ENCODE measurements around the gene SLC35E1.

The SLC35E1 gene

DNA sequence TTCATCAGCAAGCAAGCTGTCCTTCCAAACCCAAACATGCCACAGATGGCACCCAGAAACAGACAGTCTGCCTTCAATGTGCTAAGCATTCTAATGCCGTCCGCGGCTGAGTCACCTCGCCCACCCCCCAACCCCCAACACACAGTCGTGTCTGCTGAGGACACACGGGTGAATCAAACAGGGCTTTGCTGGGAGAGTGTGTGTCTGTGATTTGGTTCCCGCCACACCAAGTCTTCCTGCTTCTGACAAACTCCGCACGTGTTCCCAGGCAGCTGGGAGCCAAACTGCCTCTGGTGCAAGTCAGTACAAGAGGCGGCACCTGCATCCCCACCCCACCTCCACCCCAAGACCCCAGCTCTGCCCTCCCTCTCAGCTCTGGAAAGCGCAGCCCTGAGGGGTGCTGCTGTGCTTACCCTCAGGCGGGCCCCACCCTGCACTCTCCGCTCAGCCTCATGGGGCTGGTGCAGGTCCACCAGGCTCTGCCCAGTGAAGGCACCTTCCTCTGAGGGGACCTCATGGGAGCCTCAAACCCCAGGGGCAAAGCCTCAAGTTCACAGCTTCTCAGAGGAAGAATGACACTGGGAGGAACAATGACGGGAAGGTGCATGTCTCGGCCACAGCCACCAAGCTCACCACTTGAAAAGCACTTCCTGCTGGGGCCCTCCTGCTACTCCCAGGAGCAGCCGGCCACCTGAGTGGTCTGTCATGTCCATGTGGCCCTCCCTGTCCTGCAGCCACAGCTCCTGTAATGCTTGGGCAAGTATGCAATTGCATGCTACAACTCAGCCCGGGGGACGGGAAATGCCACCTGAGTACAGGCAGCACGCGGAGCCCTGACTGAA is 15.0 kb upstream of the SLC35E1 start:
- DNase-seq (ENCODE audit: low read depth) = no peak
- H3K4me3 ChIP-seq (ENCODE audit: low read depth, low read length) = peak overlapping the region; percentile 80
- TF ChIP-seq, protein P1, sequence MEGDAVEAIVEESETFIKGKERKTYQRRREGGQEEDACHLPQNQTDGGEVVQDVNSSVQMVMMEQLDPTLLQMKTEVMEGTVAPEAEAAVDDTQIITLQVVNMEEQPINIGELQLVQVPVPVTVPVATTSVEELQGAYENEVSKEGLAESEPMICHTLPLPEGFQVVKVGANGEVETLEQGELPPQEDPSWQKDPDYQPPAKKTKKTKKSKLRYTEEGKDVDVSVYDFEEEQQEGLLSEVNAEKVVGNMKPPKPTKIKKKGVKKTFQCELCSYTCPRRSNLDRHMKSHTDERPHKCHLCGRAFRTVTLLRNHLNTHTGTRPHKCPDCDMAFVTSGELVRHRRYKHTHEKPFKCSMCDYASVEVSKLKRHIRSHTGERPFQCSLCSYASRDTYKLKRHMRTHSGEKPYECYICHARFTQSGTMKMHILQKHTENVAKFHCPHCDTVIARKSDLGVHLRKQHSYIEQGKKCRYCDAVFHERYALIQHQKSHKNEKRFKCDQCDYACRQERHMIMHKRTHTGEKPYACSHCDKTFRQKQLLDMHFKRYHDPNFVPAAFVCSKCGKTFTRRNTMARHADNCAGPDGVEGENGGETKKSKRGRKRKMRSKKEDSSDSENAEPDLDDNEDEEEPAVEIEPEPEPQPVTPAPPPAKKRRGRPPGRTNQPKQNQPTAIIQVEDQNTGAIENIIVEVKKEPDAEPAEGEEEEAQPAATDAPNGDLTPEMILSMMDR (IDR thresholded peaks at IDR 0.05; ENCODE audit: low read depth, low read length, missing control alignments) = no peak

DNA sequence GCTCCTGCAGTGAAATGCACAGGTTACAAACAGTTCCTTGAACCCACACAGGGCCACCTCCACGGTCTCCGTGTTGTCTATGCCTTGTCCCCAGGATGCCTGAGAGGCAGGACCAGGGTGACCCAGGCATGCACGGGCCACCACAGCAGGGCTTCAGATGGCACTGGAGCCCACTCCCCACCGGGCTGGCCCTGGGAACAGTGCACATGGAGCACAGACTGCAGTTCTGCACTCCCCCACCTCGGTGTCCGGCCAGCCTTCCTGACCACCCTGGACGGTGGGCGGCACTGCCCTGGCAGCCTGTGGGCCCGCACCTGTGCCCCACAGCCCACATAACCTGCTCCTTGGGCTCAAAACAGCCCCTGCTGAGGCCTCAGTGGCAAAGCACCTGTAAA is 14.3 kb upstream of the SLC35E1 start:
- peak overlapping the region; percentile 80 for H3K4me3 ChIP-seq (ENCODE audit: low read depth, low read length)
- TF ChIP-seq, protein P1 (IDR thresholded peaks at IDR 0.05; ENCODE audit: low read depth, low read length, missing control alignments) = no peak
- no peak for DNase-seq (ENCODE audit: low read depth)

DNA sequence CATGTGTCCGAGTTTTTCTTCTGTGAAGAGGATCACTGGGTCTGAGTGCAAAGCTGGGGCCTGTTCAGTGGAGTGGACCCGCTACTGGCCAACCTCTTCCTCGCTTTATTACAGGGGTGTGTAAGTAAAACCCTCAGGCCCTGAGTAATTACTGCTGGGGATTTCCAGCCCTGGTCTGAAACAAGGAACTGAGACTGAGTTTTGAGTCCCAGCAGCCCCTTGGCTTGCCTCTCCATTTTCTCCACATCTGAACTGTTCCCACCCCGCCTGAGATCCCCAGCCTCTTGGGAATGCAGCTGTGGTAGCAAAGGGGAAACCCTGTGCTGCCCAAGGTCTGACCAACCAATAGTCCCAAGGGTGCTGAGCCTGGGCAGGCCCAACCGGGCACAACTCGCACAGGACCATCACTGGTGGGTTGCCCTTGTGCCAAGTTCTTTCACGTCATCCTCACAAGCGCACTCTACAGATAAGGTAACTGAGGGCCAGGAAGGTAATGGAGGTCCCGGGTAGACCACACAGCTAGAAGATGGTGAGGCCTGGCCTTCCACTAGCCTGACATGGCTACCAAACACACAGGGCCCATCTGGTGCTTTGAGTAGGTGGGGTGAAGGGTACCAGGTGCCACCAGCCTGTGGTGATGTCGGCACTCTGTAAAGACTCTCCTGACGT is 13.7 kb upstream of the SLC35E1 start:
- DNase-seq (ENCODE audit: low read depth) = peak; percentile 83
- peak overlapping the region; percentile 80 for H3K4me3 ChIP-seq (ENCODE audit: low read depth, low read length)
- TF ChIP-seq, protein P1 (IDR thresholded peaks at IDR 0.05; ENCODE audit: low read depth, low read length, missing control alignments) = no peak

DNA sequence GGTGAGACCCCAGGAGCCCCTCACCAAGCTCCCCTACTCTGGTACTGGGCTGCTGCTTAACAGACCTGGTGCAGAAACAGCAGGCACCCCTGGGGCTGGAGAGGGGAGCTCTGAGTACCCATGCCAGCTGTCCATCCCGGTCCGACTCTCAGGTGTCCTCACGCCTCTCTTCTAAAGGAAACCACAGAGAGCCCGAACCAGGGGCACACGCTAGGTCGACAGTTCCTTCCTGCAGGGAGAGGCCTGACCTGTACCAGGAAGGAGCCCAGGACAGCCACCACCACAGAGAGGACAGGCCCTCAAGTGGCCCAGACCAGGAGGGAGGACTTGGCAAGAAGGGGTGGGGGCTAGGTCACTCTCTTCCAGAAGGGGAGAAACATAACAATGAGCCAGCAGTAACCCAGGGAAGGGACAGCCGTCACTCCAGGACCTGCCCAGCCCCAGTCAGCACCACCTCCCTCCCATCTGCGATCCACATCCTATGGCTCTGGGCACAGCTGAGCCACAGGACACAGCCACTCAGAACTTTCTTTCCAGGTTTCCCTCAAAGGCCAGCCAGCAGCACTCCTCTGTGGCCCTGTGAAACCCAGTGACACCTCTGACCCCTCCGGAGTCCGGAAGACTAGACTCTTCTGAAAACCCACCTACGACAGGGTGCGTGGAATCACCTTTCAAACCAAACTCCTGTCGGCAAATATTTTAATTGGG is 13.0 kb upstream of the SLC35E1 start:
- no peak for DNase-seq (ENCODE audit: low read depth)
- H3K4me3 ChIP-seq (ENCODE audit: low read depth, low read length) = peak overlapping the region; percentile 80
- TF ChIP-seq, protein P1 (IDR thresholded peaks at IDR 0.05; ENCODE audit: low read depth, low read length, missing control alignments) = no peak

DNA sequence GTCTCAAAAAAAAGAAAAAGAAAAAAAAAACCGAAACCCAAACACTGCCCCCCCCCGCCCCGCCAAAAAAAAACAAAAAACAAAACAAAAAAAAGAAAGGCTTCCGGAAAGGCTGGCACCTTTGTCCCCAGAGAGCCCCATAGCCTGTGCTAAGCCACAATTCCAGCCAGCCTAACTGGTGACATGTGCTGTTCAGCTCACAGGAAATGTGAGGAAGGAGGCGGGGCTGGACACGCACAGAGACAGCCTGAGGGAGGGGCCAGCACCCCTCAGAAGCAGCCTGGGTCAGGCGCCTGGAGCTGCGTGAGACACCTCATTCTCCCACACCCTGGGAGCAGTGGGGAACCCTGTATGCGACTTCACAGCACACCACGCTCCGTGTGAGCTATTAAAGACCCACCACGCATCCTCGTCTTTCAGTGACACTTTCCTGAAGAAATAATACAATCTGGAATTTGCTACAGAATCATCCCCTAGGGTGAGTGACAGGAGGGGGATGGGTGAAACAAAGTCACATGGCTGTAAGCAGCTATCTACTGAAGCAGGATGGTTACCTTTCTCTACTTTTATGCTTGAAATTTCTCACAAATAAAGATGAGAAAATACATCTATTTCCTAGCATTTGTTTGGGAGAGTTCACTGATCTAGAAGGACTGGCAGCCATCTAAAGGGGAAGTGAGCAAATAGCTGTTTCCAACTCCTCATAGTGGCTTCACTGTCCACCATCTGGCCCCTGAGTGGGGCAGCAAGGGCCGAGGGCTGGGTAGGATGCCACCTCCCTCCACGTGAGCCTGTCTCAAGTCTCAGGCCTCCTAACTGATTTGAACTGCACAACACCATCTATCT is 12.3 kb upstream of the SLC35E1 start:
- H3K4me3 ChIP-seq (ENCODE audit: low read depth, low read length) = peak overlapping the region; percentile 80
- peak; percentile 93 for DNase-seq (ENCODE audit: low read depth)
- TF ChIP-seq, protein P1 (IDR thresholded peaks at IDR 0.05; ENCODE audit: low read depth, low read length, missing control alignments) = no peak

DNA sequence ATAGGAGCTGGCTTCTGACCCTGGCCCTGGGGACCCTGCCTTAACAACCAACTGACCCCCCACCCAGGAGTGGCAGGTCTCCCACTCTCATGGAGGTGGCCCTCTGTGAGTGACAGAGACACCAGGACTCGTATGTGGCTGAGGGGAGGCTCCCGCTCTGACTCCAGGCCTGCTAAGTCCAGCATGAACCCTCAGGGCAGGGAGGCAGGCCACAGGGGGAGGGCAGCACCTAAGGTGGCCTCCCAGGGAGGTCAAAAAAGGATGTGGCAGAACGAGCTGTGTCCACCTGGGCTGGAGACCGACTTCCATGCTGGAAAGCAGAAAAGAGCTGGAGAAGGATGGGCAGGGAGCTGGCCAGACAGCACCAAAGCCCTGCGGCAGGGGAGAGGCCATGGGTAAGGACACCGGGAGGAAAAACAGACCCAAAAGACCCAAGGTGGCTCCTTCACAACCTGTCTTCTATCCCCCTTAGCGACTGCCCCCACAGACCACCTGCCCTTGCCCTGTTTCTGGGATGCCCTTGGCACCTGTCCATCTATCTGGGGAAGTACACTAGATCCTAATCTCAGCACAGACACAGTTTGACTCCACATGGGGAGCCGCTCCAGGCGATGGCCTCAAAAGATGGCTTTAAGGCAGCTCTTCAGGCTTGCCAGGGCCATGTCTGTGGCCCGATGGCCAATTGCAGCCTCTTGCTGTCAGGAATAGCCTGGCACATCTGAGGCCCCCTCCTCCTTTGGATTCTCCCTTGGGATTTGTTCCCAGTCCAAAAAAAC is 10.5 kb upstream of the SLC35E1 start:
- TF ChIP-seq, protein P1 (IDR thresholded peaks at IDR 0.05; ENCODE audit: low read depth, low read length, missing control alignments) = no peak
- no peak overlapping the region for H3K4me3 ChIP-seq (ENCODE audit: low read depth, low read length)
- DNase-seq (ENCODE audit: low read depth) = no peak
